Testis (tissue), 3 donors: ENCODE data around the gene UBE2H. TPM values are rescaled to one million over a fixed set of nuclear protein-coding genes. Genes with fewer than 3 reads are reported as not detected.
"Not testable (repeated sequence)": the region's sequence is repeated elsewhere in the genome, so short reads cannot be mapped to it uniquely, and the experiment has no call there.

Experiments
- DNase-seq: peaks from one replicate; pipeline ENCODE4 v3.0.0-alpha.2; 2019
- H3K27ac ChIP-seq, 2 donors: fragments of 200-600 bp; sonication (generic); one replicate each; pipeline ENCODE4 v1.5.1; 2019
- H3K27me3 ChIP-seq: fragments of 200-600 bp; sonication (generic); one replicate; pipeline ENCODE4 v1.5.1; 2019
- H3K36me3 ChIP-seq: fragments of 200-600 bp; sonication (generic); one replicate; pipeline ENCODE4 v1.5.1; 2017; ENCODE audit warnings: low read depth; ENCODE audit errors: missing control alignments
- H3K4me1 ChIP-seq: fragments of 200-600 bp; sonication (generic); one replicate; pipeline ENCODE4 v1.5.1; 2019
- H3K4me3 ChIP-seq, 2 donors: fragments of 200-600 bp; sonication (generic); one replicate each; pipeline ENCODE4 v1.5.1; 2017 to 2019
- H3K9me3 ChIP-seq: fragments of 200-600 bp; sonication (generic); one replicate; pipeline ENCODE4 v1.5.1; 2017
- CTCF ChIP-seq, 3 experiments: fragments of 450-650 bp in 2 of 3; fragments of 200-600 bp in 1 of 3; sonication (generic) in 1 of 3; IDR thresholded peaks; one replicate each; pipeline ENCODE4 v1.5.1; 2016 to 2019; ENCODE audit warnings: antibody characterized with exemption in 3 of 3, mild to moderate bottlenecking in 2 of 3, moderate library complexity in 1 of 3
- POLR2A ChIP-seq: fragments of 450-650 bp; IDR thresholded peaks from one replicate; pipeline ENCODE4 v1.6.1; 2017; ENCODE audit warnings: antibody characterized with exemption, mild to moderate bottlenecking, moderate library complexity
- WGBS, 2 donors: methylation state at CpG; one replicate each; pipeline ENCODE4 v1.1.5; 2018; 5-methylcytosine and 5-hydroxymethylcytosine counted together
- intact Hi-C: fragments of 100-400 bp; cut with DNase I; formaldehyde crosslinking; loops from one replicate; pipeline ENCODE4 v1.15.1; 2023; ENCODE audit warnings: low total_unique reads
- polyA plus RNA-seq: library from polyadenylated mRNA; stranded (reverse); fragments of 350-450 nt; fragmentation: Illumina TruSeq; extraction: RNeasy Lipid Tissue Mini Kit (QIAGEN cat#74804); gene quantifications from one replicate; pipeline ENCODE4 v1.2.3, GENCODE V29; 2014; ENCODE audit warnings: low read depth, low replicate concordance; ENCODE audit not compliant: insufficient read depth
- total RNA-seq, 2 donors: library from RNA; depleted of rRNA; stranded (reverse); fragments of >200 nt; gene quantifications; one replicate each; pipeline ENCODE4 v1.2.3, GENCODE V29; 2016

Gene UBE2H
- total and polyA plus RNA-seq, 3 donors from 2014 or later = 93.5 to 130 (median 126) TPM

- intact Hi-C loops = no loop called here
- no peak overlapping the region for H3K27ac ChIP-seq
- H3K4me3 ChIP-seq = no peak overlapping the region
- H3K4me1 ChIP-seq = peaks cover 15% of the 10 kb centered on the region
- DNase-seq = no peak
- TF ChIP-seq POLR2A (no peak), CTCF (IDR thresholded peaks at IDR 0.05) (no peak)
- no peaks in the 10 kb centered on the region for H3K9me3 ChIP-seq
- H3K27me3 ChIP-seq = no peaks in the 10 kb centered on the region
- no peaks in the 10 kb centered on the region for H3K36me3 ChIP-seq
- 89 to 95% methylated on average over 3 of the region's 3 CpGs for WGBS, 2 donors
Observed at GRCh38 chr7:129841465-129841864, 111.3 kb downstream of the UBE2H start.

- intact Hi-C loops = no loop called here
- no peak overlapping the region for H3K27ac ChIP-seq
- peaks cover 15% of the 10 kb centered on the region for H3K4me1 ChIP-seq
- no peak for TF ChIP-seq POLR2A
- TF ChIP-seq CTCF (IDR thresholded peaks at IDR 0.05) = no peak
- no peak overlapping the region for H3K4me3 ChIP-seq
- no peaks in the 10 kb centered on the region for H3K9me3 ChIP-seq
- DNase-seq = no peak
- whole genome bisulfite sequencing, 2 donors = 44 to 56% methylated on average over 4 of the region's 4 CpGs
- H3K36me3 ChIP-seq = no peaks in the 10 kb centered on the region
- H3K27me3 ChIP-seq = no peaks in the 10 kb centered on the region
Observed at GRCh38 chr7:129840757-129841156, 112.0 kb downstream of the UBE2H start.

GRCh38 chr7:129836983-129837382, 115.8 kb downstream of the UBE2H start:
- Histone ChIP-seq H3K27me3 (no peaks in the 10 kb centered on the region), H3K27ac (no peak overlapping the region), H3K36me3 (no peaks in the 10 kb centered on the region), H3K9me3 (no peaks in the 10 kb centered on the region), H3K4me3 (no peak overlapping the region), H3K4me1 (peaks cover 18% of the 10 kb centered on the region)
- intact Hi-C loops = loop anchor here (10.0 kb wide), 1 partner anchor 118 kb away; the partner anchor contains the start of gene UBE2H
- TF ChIP-seq POLR2A = no peak
- no peak for TF ChIP-seq CTCF (IDR thresholded peaks at IDR 0.05)
- WGBS, 2 donors = 82 to 87% methylated on average over 3 of the region's 3 CpGs
- no peak for DNase-seq

- Histone ChIP-seq H3K9me3 (no peaks in the 10 kb centered on the region), H3K4me1 (peaks cover 21% of the 10 kb centered on the region), H3K4me3 (no peak overlapping the region), H3K36me3 (no peaks in the 10 kb centered on the region), H3K27ac (no peak overlapping the region), H3K27me3 (no peaks in the 10 kb centered on the region)
- DNase-seq = no peak
- WGBS, 2 donors = 89 to 92% methylated on average over 6 of the region's 6 CpGs
- TF ChIP-seq POLR2A (no peak), CTCF (IDR thresholded peaks at IDR 0.05) (no peak)
- intact Hi-C loops = loop anchor here (10.0 kb wide), 1 partner anchor 119 kb away; the partner anchor contains the start of gene UBE2H
Observed at GRCh38 chr7:129835569-129835968, 117.2 kb downstream of the UBE2H start.

GRCh38 chr7:129833353-129833752, 119.4 kb downstream of the UBE2H start:
- not testable (repeated sequence) for H3K27ac ChIP-seq, H3K4me3 ChIP-seq, H3K27me3 ChIP-seq, H3K9me3 ChIP-seq, DNase-seq, H3K36me3 ChIP-seq
- intact Hi-C loops = loop anchor here (10.0 kb wide), 1 partner anchor 121 kb away; the partner anchor contains the start of gene UBE2H
- H3K4me1 ChIP-seq = peaks cover 38% of the 10 kb centered on the region
- 54 to 65% methylated on average over 6 of the region's 6 CpGs for WGBS, 2 donors
